GM12878 (cell line): Measurements from ENCODE around the gene NFYC. TPM values are rescaled to one million over a fixed set of nuclear protein-coding genes. Genes with fewer than 3 reads are reported as not detected.

Experiments
- ATAC-seq: fragments of 200-7000 bp; cut with Tn5 transposase; 3 replicates; pipeline ENCODE4 v1.9.1; 2020; ENCODE audit warnings: mild to moderate bottlenecking, moderate library complexity
- BruUV-seq: library from RNA; stranded (reverse); fragments of 400-500 nt; replicated peaks from 2 replicates; lab custom pipeline; 2021; lab: Mats Ljungman, UMichigan
- CTCF ChIA-PET: fragments of 300-600 bp; sonication (Branson Sonifier 250); formaldehyde crosslinking; extraction: SDS; loops from one replicate; lab custom pipeline; 2021; ENCODE audit warnings: inconsistent platforms; lab: Yijun Ruan, JAX
- POLR2A ChIA-PET: fragments of 350-600 bp; formaldehyde crosslinking; extraction: SDS; loops from one replicate; lab custom pipeline; 2021; ENCODE audit warnings: inconsistent platforms; lab: Charles Lee
- RAD21 ChIA-PET: fragments of 300-600 bp; sonication (Branson Sonifier 250); formaldehyde crosslinking; loops from one replicate; lab custom pipeline; 2023; ENCODE audit warnings: antibody characterized with exemption; ENCODE audit not compliant: unreplicated experiment; lab: Charles Lee
- SMC1A ChIA-PET: fragments of 300-600 bp; sonication (Branson Sonifier 250); formaldehyde crosslinking; loops from one replicate; lab custom pipeline; 2023; ENCODE audit not compliant: unreplicated experiment, uncharacterized antibody; lab: Charles Lee
- DNase-seq: peaks from one replicate; pipeline ENCODE4 v3.0.0-alpha.2; 2011; ENCODE audit warnings: low read depth, low spot score
- FAIRE-seq: peaks from 3 replicates; lab custom pipeline; 2011; peaks lifted over from hg19 to GRCh38; lab: Jason Lieb, UNC
- H2AFZ ChIP-seq: 2 replicates; pipeline ENCODE4 v1.6.0; 2011; ENCODE audit warnings: low read depth, low read length, control low read depth; ENCODE audit not compliant: control insufficient read depth
- H3K27ac ChIP-seq: 2 replicates; pipeline ENCODE4 v1.5.1; 2011; ENCODE audit warnings: control low read depth; ENCODE audit not compliant: control insufficient read depth, insufficient read depth
- H3K27me3 ChIP-seq, 2 experiments: replicated peaks in 1 of 2; 2 replicates each; pipeline versions ENCODE4 v1.6.0 to v1.6.1; 2011; ENCODE audit warnings: low read length in 1 of 2; ENCODE audit not compliant: control insufficient read depth in 2 of 2, insufficient read depth in 2 of 2
- H3K36me3 ChIP-seq, 2 experiments: 2 replicates each; pipeline ENCODE4 v1.5.1; 2011; ENCODE audit warnings: low read length in 1 of 2; ENCODE audit not compliant: control insufficient read depth in 2 of 2, insufficient read depth in 2 of 2
- H3K4me1 ChIP-seq: 2 replicates; pipeline ENCODE4 v1.6.1; 2011; ENCODE audit warnings: mild to moderate bottlenecking, low read length, moderate library complexity, mixed read lengths; ENCODE audit not compliant: control insufficient read depth, insufficient read depth
- H3K4me2 ChIP-seq: 2 replicates; pipeline ENCODE4 v1.6.0; 2011; ENCODE audit warnings: control low read depth; ENCODE audit not compliant: control insufficient read depth, insufficient read depth
- H3K4me3 ChIP-seq: fragments of 200-600 bp; sonication (generic); 2 replicates; pipeline ENCODE4 v1.5.1; 2016
- H3K79me2 ChIP-seq: 2 replicates; pipeline ENCODE4 v1.6.0; 2011; ENCODE audit warnings: low read length; ENCODE audit not compliant: control insufficient read depth, insufficient read depth
- H3K9ac ChIP-seq: 2 replicates; pipeline ENCODE4 v1.8.0; 2011; ENCODE audit warnings: low read length, control low read depth, mixed read lengths; ENCODE audit not compliant: control insufficient read depth, insufficient read depth
- H3K9me3 ChIP-seq: replicated peaks from 3 replicates; pipeline ENCODE4 v1.5.1; 2011; ENCODE audit warnings: mild to moderate bottlenecking, low read length; ENCODE audit not compliant: control insufficient read depth, insufficient read depth
- H4K20me1 ChIP-seq: 2 replicates; pipeline ENCODE4 v1.6.0; 2011; ENCODE audit not compliant: control insufficient read depth, insufficient read depth
- CHD1 ChIP-seq: IDR thresholded peaks from 2 replicates; pipeline ENCODE4 v1.6.1; 2012; ENCODE audit warnings: low read depth, low read length, improper control_type of control experiment
- GABPA ChIP-seq: IDR thresholded peaks from 2 replicates; pipeline ENCODE4 v1.6.1; 2014; ENCODE audit warnings: antibody characterized with exemption, low read depth, mild to moderate bottlenecking, inconsistent platforms
- GATAD2B ChIP-seq: fragments of 450-650 bp; conservative IDR thresholded peaks from 2 replicates; pipeline ENCODE4 v1.6.1; 2017; ENCODE audit warnings: low read depth, mild to moderate bottlenecking, moderate library complexity
- MYC ChIP-seq: IDR thresholded peaks from 2 replicates; pipeline ENCODE4 v1.6.1; 2011; ENCODE audit warnings: mild to moderate bottlenecking, low read length, moderate library complexity, inconsistent platforms; ENCODE audit not compliant: insufficient read depth, insufficient replicate concordance, insufficient read length, severe bottlenecking
- YY1 ChIP-seq: IDR thresholded peaks from 2 replicates; pipeline ENCODE4 v1.6.1; 2011; ENCODE audit warnings: low read depth, mild to moderate bottlenecking, low read length
- WGBS: methylation state at CpG from one replicate; pipeline ENCODE4 v1.1.6; 2016; ENCODE audit warnings: low lambda C conversion rate; ENCODE audit not compliant: insufficient replicate concordance, insufficient coverage; ENCODE audit errors: missing lambda C conversion rate; 5-methylcytosine and 5-hydroxymethylcytosine counted together
- in situ Hi-C: fragments of 300-500 bp; cut with MboI; formaldehyde crosslinking; loops from 9 replicates; pipeline ENCODE4 v1.14.3; 2018; ENCODE audit warnings: mixed read lengths
- intact Hi-C: fragments of 100-400 bp; cut with micrococcal nuclease; formaldehyde crosslinking; loops from one replicate; pipeline ENCODE4 v1.14.2; 2022; ENCODE audit not compliant: unreplicated experiment
- polyA plus RNA-seq, 11 experiments: library from polyadenylated mRNA; depleted of rRNA in 4 of 11; unstranded in 6 of 11; stranded (reverse) in 5 of 11; fragments of >200 nt; fragmentation: Nextera tagmentation in 4 of 11; fragmentation: Illumina TruSeq in 1 of 11; extraction: Ambion mirVana in 4 of 11; extraction: Trizol in 1 of 11; gene quantifications; 1 replicate in 1 of 11; 2 replicates in 10 of 11; pipeline versions ENCODE4 v1.2.1 to v1.2.3, GENCODE V29; 2011 to 2016; ENCODE audit warnings: inconsistent platforms in 2 of 11, missing spikeins in 2 of 11, low read depth in 1 of 11
- total RNA-seq, 4 experiments: library from RNA; depleted of rRNA in 3 of 4; stranded (reverse); fragments of >200 nt in 3 of 4; fragmentation: Illumina TruSeq in 1 of 4; extraction: Trizol in 1 of 4; gene quantifications; 2 replicates each; pipeline versions ENCODE4 v1.2.1 to v1.2.3, GENCODE V29; 2013 to 2021
- TF ChIP-seq, protein P1 (sequence below): fragments of 450-650 bp; IDR thresholded peaks from 2 replicates; pipeline ENCODE4 v1.6.1; 2017; ENCODE audit warnings: borderline replicate concordance
- TF ChIP-seq, protein P2 (sequence below): IDR thresholded peaks from 2 replicates; pipeline ENCODE4 v1.6.1; 2011; ENCODE audit warnings: mild to moderate bottlenecking, low read depth, low read length, moderate library complexity; ENCODE audit not compliant: insufficient replicate concordance

Gene NFYC
- total and polyA plus RNA-seq, 10 of the 15 experiments (the other 5 are each of a cell fraction or from before 2014, with no cell fraction given) = 4.3 to 84.2 (median 58.3) TPM

DNA sequence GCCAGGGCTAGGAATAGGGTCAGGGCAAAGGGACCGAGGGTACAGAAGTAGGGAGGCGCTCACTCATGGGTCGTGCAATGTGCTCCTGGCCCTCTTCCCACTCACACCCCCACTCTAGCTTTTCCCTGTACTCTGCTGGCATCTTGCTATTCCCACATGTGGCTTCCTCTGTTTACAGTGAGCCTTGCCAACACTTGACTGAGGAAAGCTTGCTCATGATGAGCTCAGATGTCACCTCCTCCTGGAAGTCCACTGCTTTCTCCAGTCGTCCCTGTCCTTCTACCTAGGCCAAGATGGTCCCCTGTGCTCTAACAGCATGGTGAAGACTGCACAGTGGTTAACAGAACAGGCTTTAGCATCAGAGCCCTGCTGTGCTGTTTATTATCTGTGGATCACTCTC lies 18.1 kb upstream of the NFYC start:
- Histone ChIP-seq H3K4me3 (no peak overlapping the region), H3K4me2 (no peak overlapping the region), H3K27ac (no peak overlapping the region), H3K9me3 (no peaks in the 10 kb centered on the region), H3K36me3 (no peaks in the 10 kb centered on the region), H3K9ac (no peak overlapping the region), H4K20me1 (no peaks in the 10 kb centered on the region), H3K79me2 (no peaks in the 10 kb centered on the region), H3K4me1 (peaks cover 3% of the 10 kb centered on the region; the same call in 1 of the 2 replicates), H3K27me3 (no peaks in the 10 kb centered on the region), H2AFZ (no peak overlapping the region)
- CTCF ChIA-PET = interaction anchor here (0.6 to 2.2 kb wide), 4 partner anchors 17 to 97 kb away, joined by 3 to 7 read pairs (median 4); no protein-coding TSS in a partner anchor
- DNase-seq (no peak), ATAC-seq (no peak), FAIRE-seq (no peak)
- POLR2A ChIA-PET = interaction anchor here (0.7 to 1.5 kb wide), 4 partner anchors 10 to 29 kb away, joined by 3 to 4 read pairs (median 4); partner anchors contain the start of gene NFYC
- intact Hi-C loops = no loop called here
- BruUV-seq = no TSS peak
- SMC1A ChIA-PET = interaction anchor here (0.6 to 9.6 kb wide), 4 partner anchors 11 to 141 kb away, joined by 3 to 72 read pairs (median 4); partner anchors contain the start of gene NFYC
- 45% methylated on average over 4 of the region's 4 CpGs for WGBS
- TF ChIP-seq, protein P1, sequence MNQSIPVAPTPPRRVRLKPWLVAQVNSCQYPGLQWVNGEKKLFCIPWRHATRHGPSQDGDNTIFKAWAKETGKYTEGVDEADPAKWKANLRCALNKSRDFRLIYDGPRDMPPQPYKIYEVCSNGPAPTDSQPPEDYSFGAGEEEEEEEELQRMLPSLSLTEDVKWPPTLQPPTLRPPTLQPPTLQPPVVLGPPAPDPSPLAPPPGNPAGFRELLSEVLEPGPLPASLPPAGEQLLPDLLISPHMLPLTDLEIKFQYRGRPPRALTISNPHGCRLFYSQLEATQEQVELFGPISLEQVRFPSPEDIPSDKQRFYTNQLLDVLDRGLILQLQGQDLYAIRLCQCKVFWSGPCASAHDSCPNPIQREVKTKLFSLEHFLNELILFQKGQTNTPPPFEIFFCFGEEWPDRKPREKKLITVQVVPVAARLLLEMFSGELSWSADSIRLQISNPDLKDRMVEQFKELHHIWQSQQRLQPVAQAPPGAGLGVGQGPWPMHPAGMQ = no peak
- no peak for TF ChIP-seq YY1
- TF ChIP-seq, protein P2, sequence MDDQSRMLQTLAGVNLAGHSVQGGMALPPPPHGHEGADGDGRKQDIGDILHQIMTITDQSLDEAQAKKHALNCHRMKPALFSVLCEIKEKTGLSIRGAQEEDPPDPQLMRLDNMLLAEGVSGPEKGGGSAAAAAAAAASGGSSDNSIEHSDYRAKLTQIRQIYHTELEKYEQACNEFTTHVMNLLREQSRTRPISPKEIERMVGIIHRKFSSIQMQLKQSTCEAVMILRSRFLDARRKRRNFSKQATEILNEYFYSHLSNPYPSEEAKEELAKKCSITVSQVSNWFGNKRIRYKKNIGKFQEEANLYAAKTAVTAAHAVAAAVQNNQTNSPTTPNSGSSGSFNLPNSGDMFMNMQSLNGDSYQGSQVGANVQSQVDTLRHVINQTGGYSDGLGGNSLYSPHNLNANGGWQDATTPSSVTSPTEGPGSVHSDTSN = no peak
- no peak for TF ChIP-seq MYC
- no peak for TF ChIP-seq CHD1
- no peak for TF ChIP-seq GATAD2B
- TF ChIP-seq GABPA = no peak
- in situ Hi-C loops = no loop called here
- RAD21 ChIA-PET = no interaction called here
